H1 (cell line): ENCODE data around the gene ATR. TPM values are rescaled to one million over a fixed set of nuclear protein-coding genes. Genes with fewer than 3 reads are reported as not detected.

Experiments
- MAX ChIP-seq: IDR thresholded peaks from 2 replicates; pipeline ENCODE4 v1.6.1; 2012; ENCODE audit warnings: inconsistent platforms
- NANOG ChIP-seq: IDR thresholded peaks from 2 replicates; pipeline ENCODE4 v1.6.1; 2011; ENCODE audit warnings: low read length, low read depth, mild to moderate bottlenecking, inconsistent platforms; ENCODE audit not compliant: insufficient read depth, poor library complexity, severe bottlenecking
- SP4 ChIP-seq: IDR thresholded peaks from 2 replicates; pipeline ENCODE4 v1.6.1; 2012; ENCODE audit warnings: low read length, inconsistent platforms
- polyA plus RNA-seq, 7 experiments: library from polyadenylated mRNA; depleted of rRNA in 3 of 7; stranded (reverse) in 5 of 7; unstranded in 2 of 7; fragments of >200 nt in 5 of 7; fragments of 200-250 nt in 2 of 7; gene quantifications; 1 replicate in 5 of 7; 2 replicates in 1 of 7; 4 replicates in 1 of 7; pipeline versions ENCODE4 v1.2.1 to v1.2.3, GENCODE V29; 2011 to 2013; ENCODE audit warnings: missing spikeins in 2 of 7, mixed read lengths in 2 of 7
- total RNA-seq: library from RNA; stranded (reverse); fragmentation: NEBNext Ultra II Directional; extraction: Animal tissue kit (Norgen Biotek cat#: 25700); gene quantifications from 2 replicates; pipeline ENCODE4 v1.2.1, GENCODE V29; 2021

Gene ATR
- total and polyA plus RNA-seq, 2 of the 8 experiments (the other 6 are each of a cell fraction or from before 2014, with no cell fraction given): 8.4 to 23.2 TPM

- TF ChIP-seq SP4 (no peak), MAX (no peak), NANOG (no peak)
These were observed 42.0 kb downstream of the ATR start (continued) for GRCh38 chr3:142536519-142536918.
